KMS-11 (cell line): ENCODE results near the gene FBXW8.

Experiments used
- H2AFZ ChIP-seq: fragments of 200-600 bp; sonication (generic); 2 replicates; pipeline ENCODE4 v1.6.1; 2016; ENCODE audit warnings: antibody characterized with exemption, mixed run types, low read depth
- H3K27ac ChIP-seq: fragments of 200-600 bp; sonication (generic); 2 replicates; pipeline ENCODE4 v1.6.1; 2016; ENCODE audit warnings: mild to moderate bottlenecking, mixed run types
- H3K27me3 ChIP-seq: fragments of 200-600 bp; sonication (generic); 2 replicates; pipeline ENCODE4 v1.6.1; 2017; ENCODE audit warnings: mild to moderate bottlenecking, low read depth, mixed run types, moderate library complexity; ENCODE audit not compliant: insufficient read depth
- H3K36me3 ChIP-seq: fragments of 200-600 bp; sonication (generic); 2 replicates; pipeline ENCODE4 v1.6.1; 2017; ENCODE audit warnings: mild to moderate bottlenecking, mixed run types; ENCODE audit not compliant: insufficient read depth
- H3K4me1 ChIP-seq: fragments of 200-600 bp; sonication (generic); 2 replicates; pipeline ENCODE4 v1.6.1; 2016; ENCODE audit warnings: mild to moderate bottlenecking, low read depth, mixed run types; ENCODE audit not compliant: poor library complexity, severe bottlenecking
- H3K4me2 ChIP-seq: fragments of 200-600 bp; sonication (generic); 2 replicates; pipeline ENCODE4 v1.7.0; 2016; ENCODE audit warnings: mild to moderate bottlenecking, mixed run types
- H3K4me3 ChIP-seq: fragments of 200-600 bp; sonication (generic); IDR thresholded peaks from 2 replicates; pipeline ENCODE4 v1.6.1; 2017; ENCODE audit warnings: low read depth, low read length, mixed read lengths; ENCODE audit not compliant: insufficient read depth
- H3K79me2 ChIP-seq: fragments of 200-600 bp; sonication (generic); 2 replicates; pipeline ENCODE4 v1.6.1; 2016; ENCODE audit warnings: low read depth, mixed run types; ENCODE audit not compliant: insufficient read depth
- H3K9ac ChIP-seq: fragments of 200-600 bp; sonication (generic); 2 replicates; pipeline ENCODE4 v1.6.1; 2016; ENCODE audit warnings: mild to moderate bottlenecking, mixed run types
- H4K20me1 ChIP-seq: fragments of 200-600 bp; sonication (generic); 2 replicates; pipeline ENCODE4 v1.6.1; 2016; ENCODE audit warnings: mild to moderate bottlenecking, mixed run types; ENCODE audit not compliant: insufficient read depth
- CTCF ChIP-seq: fragments of 200-600 bp; sonication (generic); conservative IDR thresholded peaks from 2 replicates; pipeline ENCODE4 v1.6.1; 2017; ENCODE audit warnings: low read depth, mild to moderate bottlenecking, antibody characterized with exemption, low read length, moderate library complexity, mixed read lengths

Gene FBXW8

GRCh38 chr12:117068492-117068891 lies 157.7 kb downstream of the FBXW8 start:
- Histone ChIP-seq H2AFZ (no peak overlapping the region), H3K79me2 (no peaks in the 10 kb centered on the region), H3K4me2 (no peak overlapping the region), H3K36me3 (no peaks in the 10 kb centered on the region), H3K9ac (no peak overlapping the region), H4K20me1 (no peaks in the 10 kb centered on the region), H3K4me3 (no peak overlapping the region), H3K4me1 (no peaks in the 10 kb centered on the region), H3K27ac (no peak overlapping the region), H3K27me3 (no peaks in the 10 kb centered on the region)
- no peak for TF ChIP-seq CTCF

- no peak for TF ChIP-seq CTCF
- Histone ChIP-seq H2AFZ (no peak overlapping the region), H3K79me2 (no peaks in the 10 kb centered on the region), H3K4me2 (no peak overlapping the region), H3K27me3 (no peaks in the 10 kb centered on the region), H3K36me3 (no peaks in the 10 kb centered on the region), H3K9ac (no peak overlapping the region), H4K20me1 (no peaks in the 10 kb centered on the region), H3K4me3 (no peak overlapping the region), H3K27ac (no peak overlapping the region), H3K4me1 (no peaks in the 10 kb centered on the region)
Observed at GRCh38 chr12:117069101-117069797, 158.5 kb downstream of the FBXW8 start.

GRCh38 chr12:117069926-117070900 lies 159.5 kb downstream of the FBXW8 start:
- Histone ChIP-seq H3K4me3 (no peak overlapping the region), H3K27ac (no peak overlapping the region), H3K36me3 (no peaks in the 10 kb centered on the region), H3K27me3 (no peaks in the 10 kb centered on the region), H3K79me2 (no peaks in the 10 kb centered on the region), H3K4me2 (no peak overlapping the region), H3K4me1 (no peaks in the 10 kb centered on the region), H3K9ac (no peak overlapping the region), H2AFZ (no peak overlapping the region), H4K20me1 (no peaks in the 10 kb centered on the region)
- TF ChIP-seq CTCF = no peak

- Histone ChIP-seq H3K79me2 (no peaks in the 10 kb centered on the region), H3K9ac (no peak overlapping the region), H3K27me3 (no peaks in the 10 kb centered on the region), H3K36me3 (no peaks in the 10 kb centered on the region), H3K4me1 (no peaks in the 10 kb centered on the region), H3K4me2 (no peak overlapping the region), H3K27ac (no peak overlapping the region), H4K20me1 (no peaks in the 10 kb centered on the region), H3K4me3 (no peak overlapping the region), H2AFZ (no peak overlapping the region)
- no peak for TF ChIP-seq CTCF
Observed at GRCh38 chr12:117071009-117071408, 160.3 kb downstream of the FBXW8 start.
